Stimulated activated CD8-positive, alpha-beta memory T cell treated with anti-CD3 and anti-CD28 coated beads, Interleukin-15, amount 100 ng/mL, for 4 hours (primary cell): ENCODE results near the gene IL2RG.
A peak's percentile ranks its signal among the peaks of the same experiment; 100 is the strongest.

Experiments
- DNase-seq, 2 donors: peaks; one replicate each; pipeline ENCODE4 v3.0.0-alpha.2; 2020; ENCODE audit warnings: low read depth in 2 of 2

Gene IL2RG

DNA sequence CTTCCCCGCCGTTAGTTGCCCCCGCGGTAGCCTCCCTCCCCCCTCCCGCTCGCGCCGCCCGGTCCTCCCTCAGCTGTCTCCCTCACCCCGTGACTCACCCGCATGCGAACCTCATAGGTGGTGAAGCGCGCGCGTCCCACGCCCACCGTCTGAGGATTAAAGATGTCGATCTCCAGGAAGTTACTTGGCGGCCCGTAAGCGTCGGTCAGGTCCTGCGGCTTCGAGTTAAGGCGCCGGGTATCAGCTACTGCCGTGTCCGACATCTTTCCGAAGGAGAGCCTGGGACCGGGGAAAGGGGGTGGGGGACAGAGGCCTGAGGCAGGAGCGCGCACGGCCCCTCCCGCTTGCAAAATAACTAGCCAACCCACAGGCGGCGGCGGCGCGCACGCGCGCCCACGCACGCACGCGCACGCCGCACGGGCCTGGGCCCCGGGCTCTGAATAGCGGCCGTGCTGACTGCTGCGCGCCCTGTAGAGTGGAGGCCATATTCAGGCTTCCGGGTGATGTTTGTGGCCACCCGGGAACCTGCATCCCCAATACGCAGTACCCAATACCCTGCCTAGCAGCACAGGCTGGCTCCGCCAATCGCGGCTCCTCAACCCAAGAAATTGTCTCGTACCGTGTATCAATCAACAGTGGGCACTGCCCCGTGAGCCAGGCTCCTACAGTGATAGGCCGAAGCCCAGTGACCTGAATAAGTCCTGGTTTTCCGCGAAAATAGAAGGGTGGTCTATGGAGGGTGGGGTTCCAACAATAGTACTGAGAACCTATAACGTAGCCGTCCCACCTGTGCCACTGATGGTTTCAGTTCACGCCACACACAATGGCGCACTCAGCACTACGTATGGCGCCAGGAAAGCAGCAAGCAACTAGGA, 43.1 kb downstream of the IL2RG start, which contains the start of gene SNX12:
TSS of gene SNX12 (minus strand) at position 291 of the 875 bp plus-strand sequence. CDS start at position 263, 28 bp downstream.
- peak; percentile 76 to 79 for DNase-seq

DNA sequence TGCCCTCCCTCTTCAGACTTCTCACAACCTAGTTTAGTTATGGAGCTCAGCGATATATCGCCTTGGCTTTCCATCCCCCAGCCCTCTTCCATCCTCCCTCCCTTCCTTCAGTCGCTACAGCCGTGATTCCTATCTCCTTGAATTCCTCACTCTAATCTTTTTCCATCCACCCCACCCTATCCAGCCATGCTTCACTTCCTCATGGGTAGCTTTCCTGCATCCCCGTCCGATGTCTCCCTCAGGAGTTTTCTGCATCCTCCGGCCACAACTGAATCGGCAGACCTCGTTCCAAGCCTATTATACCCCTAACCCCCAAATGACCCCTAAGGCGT, 43.7 kb downstream of the IL2RG start:
- DNase-seq, result no peak

DNA sequence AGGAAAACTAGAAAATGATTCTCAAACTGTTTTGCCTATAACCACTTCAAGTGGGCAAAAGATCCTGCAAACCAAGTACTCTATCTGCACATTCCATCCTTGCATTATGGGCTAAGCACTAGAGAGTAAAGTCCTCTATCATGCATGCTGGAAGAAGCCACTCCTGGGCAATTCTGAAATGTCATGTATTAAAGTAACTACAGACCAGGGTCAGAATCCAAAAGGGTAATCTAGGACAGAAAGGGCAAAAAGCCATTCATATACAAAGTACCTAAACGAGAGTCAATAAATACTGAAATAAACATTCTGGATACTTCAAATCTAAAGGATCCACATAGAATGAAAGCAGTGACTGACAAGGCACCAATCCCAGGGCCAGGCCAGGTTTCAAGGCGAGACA, 44.3 kb downstream of the IL2RG start:
- no peak for DNase-seq

DNA sequence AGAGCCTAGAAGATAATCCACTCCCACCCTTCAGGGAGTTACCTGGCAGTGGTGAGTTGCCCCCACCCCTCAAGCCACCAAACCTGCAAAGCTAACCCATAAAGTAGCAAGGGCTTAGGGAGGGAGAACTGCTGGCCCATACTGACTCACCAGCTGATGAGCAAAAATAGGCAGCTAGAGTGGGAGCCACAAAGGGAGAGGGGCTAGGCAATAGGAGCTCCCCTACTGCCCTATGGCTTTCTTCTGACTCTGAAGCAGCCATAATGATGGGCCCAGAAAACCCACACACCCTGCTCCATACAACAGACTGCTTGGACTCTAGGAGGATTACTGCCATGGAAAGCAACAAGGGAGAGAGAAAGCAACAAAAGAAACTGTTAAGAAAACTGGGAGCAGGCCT, 51.2 kb downstream of the IL2RG start:
- no peak for DNase-seq

DNA sequence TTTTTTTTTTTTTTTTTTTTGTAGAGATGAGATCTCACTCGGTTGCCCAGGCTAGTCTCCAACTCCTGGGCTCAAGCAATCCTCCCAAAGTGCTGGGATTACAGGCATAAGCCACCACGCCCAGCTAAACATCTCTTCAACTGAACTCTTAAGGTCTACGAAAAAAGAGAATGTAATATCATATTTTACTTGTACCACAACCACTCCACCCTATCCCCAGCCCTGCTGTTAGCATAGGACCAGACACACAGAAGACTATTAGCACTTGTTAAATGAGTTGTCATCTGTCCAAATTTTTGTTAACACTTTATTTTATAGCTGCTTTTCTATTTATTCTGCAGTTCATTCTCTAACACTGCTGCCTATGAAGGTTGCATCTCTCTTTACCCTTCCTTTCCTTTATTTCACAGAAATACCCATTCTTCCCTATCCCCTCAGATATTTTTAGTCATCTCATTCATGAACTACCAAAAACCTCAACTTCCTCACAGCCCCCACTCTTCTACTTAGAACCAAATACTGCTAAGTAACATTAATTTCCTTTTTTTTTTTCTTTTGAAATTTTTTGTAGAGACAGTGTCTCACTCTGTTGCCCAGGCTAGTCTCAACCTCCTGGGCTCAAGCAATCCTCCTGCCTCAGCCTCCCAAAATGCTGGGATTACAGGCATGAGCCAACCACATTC, 53.4 kb downstream of the IL2RG start:
- DNase-seq, result no peak
